Cardiac muscle cell (in vitro differentiated cells and primary cell): ENCODE measurements around the gene ARFRP1. TPM values are rescaled to one million over a fixed set of nuclear protein-coding genes. Genes with fewer than 3 reads are reported as not detected.

Experiments used
- DNase-seq, 2 donors: peaks; one replicate each; pipeline versions ENCODE4 v3.0.0 to v3.0.0-alpha.2; 2010 to 2017; ENCODE audit warnings: low read depth in 1 of 2, low spot score in 1 of 2
- H3K27ac ChIP-seq: fragments of 200-600 bp; sonication (generic); 2 replicates; pipeline ENCODE4 v1.5.1; 2016
- H3K27me3 ChIP-seq: fragments of 200-600 bp; sonication (generic); 2 replicates; pipeline ENCODE4 v1.6.0; 2016; ENCODE audit warnings: control low read depth
- H3K36me3 ChIP-seq: fragments of 200-600 bp; sonication (generic); 2 replicates; pipeline ENCODE4 v1.5.1; 2016; ENCODE audit warnings: control low read depth
- H3K4me1 ChIP-seq: fragments of 200-600 bp; sonication (generic); 2 replicates; pipeline ENCODE4 v1.8.1; 2017; ENCODE audit warnings: low read depth, mild to moderate bottlenecking, mixed run types
- H3K4me3 ChIP-seq: fragments of 200-600 bp; sonication (generic); 2 replicates; pipeline ENCODE4 v1.5.1; 2016; ENCODE audit warnings: mild to moderate bottlenecking
- H3K9me3 ChIP-seq: fragments of 200-600 bp; sonication (generic); 2 replicates; pipeline ENCODE4 v1.5.1; 2017; ENCODE audit warnings: low read depth, mild to moderate bottlenecking, control low read depth
- CTCF ChIP-seq: IDR thresholded peaks from 2 replicates; pipeline ENCODE4 v1.5.1; 2012; ENCODE audit warnings: low read depth, mild to moderate bottlenecking, low read length
- polyA plus RNA-seq: library from polyadenylated mRNA; unstranded; fragments of >200 nt; fragmentation: Nextera tagmentation; extraction: Ambion mirVana; gene quantifications from 2 replicates; pipeline ENCODE4 v1.2.1, GENCODE V29; 2016
- total RNA-seq: library from RNA; depleted of rRNA; stranded (reverse); fragments of >200 nt; gene quantifications from 2 replicates; pipeline ENCODE4 v1.2.3, GENCODE V29; 2016

The ARFRP1 gene
- total and polyA plus RNA-seq, 2 experiments from 2014 or later: 61.3 to 85.1 TPM

GRCh38 chr20:63737945-63738686 lies 30.3 kb upstream of the ARFRP1 start:
- H3K36me3 ChIP-seq: peaks cover 15% of the 10 kb centered on the region
- H3K27me3 ChIP-seq: no peaks in the 10 kb centered on the region
- H3K4me3 ChIP-seq: peak overlapping the region; percentile 35
- H3K4me1 ChIP-seq: peaks cover 19% of the 10 kb centered on the region
- TF ChIP-seq CTCF: no peak
- peak overlapping the region; percentile 74 for H3K27ac ChIP-seq
- DNase-seq: no peak
- no peaks in the 10 kb centered on the region for H3K9me3 ChIP-seq

- Histone ChIP-seq H3K36me3 (peaks cover 10% of the 10 kb centered on the region), H3K9me3 (no peaks in the 10 kb centered on the region), H3K4me1 (peaks cover 19% of the 10 kb centered on the region), H3K27me3 (no peaks in the 10 kb centered on the region), H3K4me3 (no peak overlapping the region), H3K27ac (no peak overlapping the region)
- no peak for TF ChIP-seq CTCF
- DNase-seq: no peak
These were observed 29.8 kb upstream of the ARFRP1 start for GRCh38 chr20:63737695-63737944.

- no peak for TF ChIP-seq CTCF
- no peak overlapping the region for H3K4me3 ChIP-seq
- H3K4me1 ChIP-seq: peaks cover 19% of the 10 kb centered on the region
- peaks cover 8% of the 10 kb centered on the region for H3K36me3 ChIP-seq
- no peaks in the 10 kb centered on the region for H3K27me3 ChIP-seq
- DNase-seq: no peak
- no peaks in the 10 kb centered on the region for H3K9me3 ChIP-seq
- H3K27ac ChIP-seq: no peak overlapping the region
These were observed 29.3 kb upstream of the ARFRP1 start for GRCh38 chr20:63736893-63737694.

- H3K4me1 ChIP-seq: peaks cover 12% of the 10 kb centered on the region
- H3K4me3 ChIP-seq: no peak within 1 kb of the TSS
- peaks cover 8% of the 10 kb centered on the region for H3K36me3 ChIP-seq
- TF ChIP-seq CTCF: no peak
- H3K27ac ChIP-seq: no peak within 1 kb of the TSS
- no peaks in the 10 kb centered on the region for H3K27me3 ChIP-seq
- H3K9me3 ChIP-seq: no peaks in the 10 kb centered on the region
- DNase-seq: no peak
These were observed 28.3 kb upstream of the ARFRP1 start, which contains the start of gene LIME1 for GRCh38 chr20:63735859-63736718. Gene LIME1 (plus strand): TSS chr20:63736664. CDS start chr20:63737550, 886 bp downstream.
